HL-60/S4 treated with retinoic acid at 250 ng/mL for 4 days and 3 days (cell line): ENCODE data around the gene SPSB2.

Source experiments
- in situ Hi-C: fragments of 300-500 bp; cut with MboI; formaldehyde crosslinking; loops from 2 replicates; pipeline ENCODE4 v1.7.0; 2022; ENCODE audit warnings: low sequenced_read_pairs

Gene SPSB2

GRCh38 chr12:6851921-6852650, 21.0 kb downstream of the SPSB2 start, which contains the start of gene USP5:
TSS of gene USP5 (plus strand) at chr12:6852150. CDS start at chr12:6852180, 30 bp downstream.
- in situ Hi-C loops = no loop called here

DNA sequence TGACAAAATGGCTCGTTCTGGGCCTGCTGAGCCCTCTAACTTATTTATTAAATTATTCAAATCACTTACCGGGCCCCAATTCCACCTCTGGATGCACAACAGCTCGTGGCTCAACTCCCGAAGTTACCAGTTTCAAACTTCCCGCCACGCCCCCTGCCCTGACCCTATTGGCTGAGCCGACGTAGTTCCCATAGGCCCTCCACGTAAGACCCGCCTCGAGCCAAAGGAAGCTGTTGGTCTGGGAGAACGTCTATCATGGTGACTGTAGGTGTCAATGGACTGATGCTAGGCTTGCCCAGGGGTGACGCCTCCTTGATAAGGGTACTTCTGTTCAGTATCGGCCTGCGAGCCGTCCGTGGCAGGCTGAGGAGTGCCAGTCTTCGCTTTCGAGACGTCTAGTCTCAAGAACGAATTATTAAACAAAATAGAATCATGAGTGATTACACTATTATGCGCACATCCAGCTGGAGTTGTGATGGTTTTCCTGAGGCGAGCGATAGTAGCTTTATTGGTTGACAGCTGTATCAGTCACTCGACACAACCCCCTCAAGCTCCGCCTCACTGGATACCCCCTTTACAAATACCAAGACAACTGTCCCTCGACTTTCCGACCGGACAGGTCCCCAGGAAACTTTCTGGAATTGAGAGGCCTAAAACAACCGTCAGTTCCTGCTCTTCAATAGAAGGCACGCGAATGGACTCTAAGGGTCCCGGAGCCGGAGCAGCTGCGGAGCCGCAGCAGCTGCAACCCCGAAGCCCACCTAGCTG, 21.8 kb downstream of the SPSB2 start, which contains the start of gene CDCA3:
TSS of gene CDCA3 (minus strand) at position 134 of the 768 bp plus-strand sequence. CDS start 334 bp downstream, outside the sequence.
- in situ Hi-C loops = no loop called here

GRCh38 chr12:6850796-6851152, 22.3 kb downstream of the SPSB2 start:
- in situ Hi-C loops = no loop called here

DNA sequence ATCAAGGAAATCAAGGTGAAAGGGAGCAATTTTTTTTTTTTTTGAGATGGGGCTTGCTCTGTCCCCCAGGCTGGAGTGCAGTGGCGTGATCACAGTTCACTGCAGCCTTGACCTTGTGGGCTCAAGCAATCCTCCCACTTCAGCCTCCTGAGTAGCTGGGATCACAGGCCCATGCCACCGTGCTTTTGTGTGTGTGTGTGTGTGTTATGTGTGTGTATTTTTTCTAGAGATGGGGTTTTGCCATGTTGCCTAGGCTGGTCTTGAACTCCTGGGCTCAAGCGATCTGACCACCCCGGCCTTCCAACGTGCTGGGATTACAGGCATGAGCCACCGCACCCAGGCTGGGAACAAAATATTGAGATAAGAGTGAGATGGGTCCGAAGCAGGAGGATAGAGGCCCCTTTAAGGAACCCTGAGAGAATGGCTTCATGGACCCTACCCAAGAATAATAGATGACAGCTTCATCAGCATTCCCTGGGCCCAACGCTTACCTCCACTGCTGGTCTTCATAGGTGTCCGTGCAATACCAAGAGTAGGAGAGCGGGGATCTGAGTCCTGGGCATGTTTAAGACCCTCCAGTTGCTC, 23.0 kb downstream of the SPSB2 start:
- in situ Hi-C loops = no loop called here

GRCh38 chr12:6849427-6849826, 23.7 kb downstream of the SPSB2 start:
- in situ Hi-C loops = no loop called here

- in situ Hi-C loops = no loop called here
Measured at GRCh38 chr12:6847676-6848075, 25.4 kb downstream of the SPSB2 start.

DNA sequence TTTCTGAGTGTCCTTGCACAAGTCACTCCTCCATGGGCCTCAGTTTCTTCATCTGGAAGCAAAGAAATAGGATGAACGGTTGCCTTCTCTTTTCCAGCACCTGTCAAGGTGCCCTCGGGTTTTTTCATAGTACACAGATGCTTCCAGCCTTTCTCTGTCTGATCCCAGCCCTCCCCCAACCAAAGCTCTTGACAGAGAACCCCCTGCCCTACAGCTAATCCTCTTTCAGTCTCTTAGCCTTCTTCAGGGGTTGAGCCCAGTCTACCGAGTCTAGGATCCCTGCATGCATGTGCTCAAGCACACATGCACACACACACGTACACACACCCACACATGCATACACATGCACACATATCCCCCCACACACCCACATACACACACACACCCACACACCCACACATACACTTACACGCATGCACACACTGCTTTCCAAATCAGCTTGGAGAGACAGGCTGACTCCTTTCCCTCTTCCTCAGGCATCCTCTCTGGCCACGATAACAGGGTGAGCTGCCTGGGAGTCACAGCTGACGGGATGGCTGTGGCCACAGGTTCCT, 26.7 kb downstream of the SPSB2 start:
- in situ Hi-C loops = no loop called here

- in situ Hi-C loops = no loop called here
Measured at GRCh38 chr12:6845395-6845794, 27.7 kb downstream of the SPSB2 start.

DNA sequence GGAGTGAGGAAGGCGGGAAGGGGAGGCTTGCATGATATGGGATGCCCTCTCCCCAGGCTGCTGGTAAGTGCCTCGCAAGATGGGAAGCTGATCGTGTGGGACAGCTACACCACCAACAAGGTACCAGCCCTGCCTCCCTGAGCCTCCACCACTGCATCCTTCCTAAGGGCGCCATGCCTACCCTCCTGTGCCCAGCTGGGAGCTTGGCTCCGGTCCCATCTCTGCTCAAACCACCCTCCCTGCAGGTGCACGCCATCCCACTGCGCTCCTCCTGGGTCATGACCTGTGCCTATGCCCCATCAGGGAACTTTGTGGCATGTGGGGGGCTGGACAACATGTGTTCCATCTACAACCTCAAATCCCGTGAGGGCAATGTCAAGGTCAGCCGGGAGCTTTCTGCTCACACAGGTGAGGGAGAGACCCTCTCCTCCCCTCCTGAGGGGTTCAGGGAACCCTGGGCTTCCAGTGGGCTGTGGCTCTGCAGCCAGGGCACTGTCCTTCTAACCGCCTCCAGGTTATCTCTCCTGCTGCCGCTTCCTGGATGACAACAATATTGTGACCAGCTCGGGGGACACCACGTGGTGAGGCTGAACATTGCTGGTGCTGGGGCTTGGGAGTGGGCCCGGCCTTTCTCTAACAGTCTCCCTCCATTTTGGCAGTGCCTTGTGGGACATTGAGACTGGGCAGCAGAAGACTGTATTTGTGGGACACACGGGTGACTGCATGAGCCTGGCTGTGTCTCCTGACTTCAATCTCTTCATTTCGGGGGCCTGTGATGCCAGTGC, 29.8 kb downstream of the SPSB2 start:
- in situ Hi-C loops = no loop called here

GRCh38 chr12:6842075-6842474, 31.0 kb downstream of the SPSB2 start:
- in situ Hi-C loops = no loop called here

- in situ Hi-C loops = no loop called here
Measured at GRCh38 chr12:6840761-6841515, 32.2 kb downstream of the SPSB2 start, which contains the start of gene GNB3. TSS of gene GNB3 (plus strand) at chr12:6840925. CDS start at chr12:6841288, 363 bp downstream.

GRCh38 chr12:6840330-6840729, 32.8 kb downstream of the SPSB2 start:
- in situ Hi-C loops = no loop called here

DNA sequence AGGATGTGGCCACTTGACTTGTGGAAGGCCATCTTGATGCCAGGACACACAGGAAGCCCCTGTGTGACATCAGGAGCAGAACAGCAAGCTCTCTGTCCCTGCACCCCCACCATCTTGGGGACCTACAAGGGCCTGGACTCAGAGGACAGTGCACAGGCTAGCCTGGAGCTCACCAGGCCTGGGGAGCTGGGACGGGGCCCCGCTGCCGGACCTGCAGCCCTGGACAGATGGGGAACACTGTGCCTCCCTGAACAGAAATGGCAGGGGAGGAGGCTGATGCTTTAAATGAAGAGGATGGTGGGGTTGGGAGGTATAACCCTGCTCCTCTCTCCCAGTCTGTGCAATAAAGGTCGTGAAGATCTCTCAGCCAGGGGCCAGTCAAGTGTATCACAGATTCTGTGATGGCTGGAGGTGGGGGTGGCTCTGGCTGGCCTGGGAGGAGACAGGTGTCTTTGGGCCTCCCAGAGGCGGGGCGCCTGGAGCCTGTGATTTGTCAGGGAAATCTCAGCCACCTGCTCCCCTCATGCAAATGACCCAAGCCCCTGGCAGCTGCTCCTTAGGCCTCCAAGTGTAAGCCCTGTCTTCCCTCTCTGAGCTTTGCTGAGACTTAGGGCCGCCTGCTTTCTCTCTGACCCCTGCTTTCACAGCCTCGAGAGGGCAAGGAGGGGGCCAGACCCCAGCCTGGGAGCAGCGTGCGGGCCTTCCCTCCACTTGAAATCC, 33.5 kb downstream of the SPSB2 start:
- in situ Hi-C loops = no loop called here

DNA sequence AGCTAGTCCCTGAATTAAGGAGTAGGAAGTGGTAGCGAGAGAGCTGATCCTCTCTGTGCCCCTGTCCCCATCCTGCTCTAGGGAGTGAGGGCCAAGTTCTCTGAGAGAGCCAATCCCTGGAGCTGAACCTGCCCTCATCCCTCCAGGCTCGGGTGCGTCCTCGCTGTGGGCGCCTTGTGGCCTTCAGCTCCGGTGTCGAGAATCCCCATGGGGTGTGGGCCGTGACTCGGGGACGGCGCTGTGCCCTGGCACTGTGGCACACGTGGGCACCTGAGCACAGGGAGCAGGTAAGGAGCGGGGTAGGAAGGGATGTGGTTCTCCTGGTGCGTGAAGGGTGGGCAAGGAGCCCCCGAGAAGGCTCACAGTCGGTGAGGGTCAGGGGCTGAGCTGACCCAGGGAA, 34.2 kb downstream of the SPSB2 start:
- in situ Hi-C loops = no loop called here

- in situ Hi-C loops = no loop called here
Measured at GRCh38 chr12:6837370-6838060, 35.6 kb downstream of the SPSB2 start.

- in situ Hi-C loops = no loop called here
Measured at GRCh38 chr12:6836851-6837250, 36.3 kb downstream of the SPSB2 start.

DNA sequence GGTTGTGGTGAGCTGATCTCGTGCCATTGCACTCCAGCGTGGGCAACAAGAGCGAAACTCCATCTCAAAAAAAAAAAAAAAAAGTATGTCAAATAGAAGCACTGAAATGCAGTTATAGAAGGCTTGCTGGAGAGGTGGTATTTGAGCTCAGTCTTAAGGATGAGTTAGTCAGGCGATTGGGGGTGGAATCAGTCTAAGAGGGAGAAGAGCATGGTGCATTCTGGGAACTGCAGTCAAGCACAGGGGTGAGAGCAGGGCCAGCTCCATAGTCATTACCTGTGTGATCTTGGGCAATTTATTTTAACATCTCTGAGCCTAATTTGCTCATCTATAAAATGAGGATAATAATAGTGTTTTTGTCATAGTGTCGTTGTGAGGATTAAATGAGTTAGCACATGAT, 38.2 kb downstream of the SPSB2 start:
- in situ Hi-C loops = no loop called here

GRCh38 chr12:6834254-6834653, 38.8 kb downstream of the SPSB2 start:
- in situ Hi-C loops = no loop called here
